B cell (primary cell): ENCODE data around the gene HTRA2. TPM values are rescaled to one million over a fixed set of nuclear protein-coding genes. Genes with fewer than 3 reads are reported as not detected.

ENCODE experiments used
- ATAC-seq: fragments of 200-7000 bp; cut with Tn5 transposase; one replicate; pipeline ENCODE4 v1.10.0; 2021; ENCODE audit warnings: low read depth, mild to moderate bottlenecking, moderate number of reproducible peaks, moderate library complexity
- CTCF ChIA-PET: fragments of 350-600 bp; sonication (Branson Sonifier 250); formaldehyde crosslinking; loops from one replicate; lab custom pipeline; 2021; ENCODE audit warnings: antibody characterized with exemption, inconsistent platforms; lab: Charles Lee
- POLR2A ChIA-PET: fragments of 350-600 bp; sonication (Branson Sonifier 250); formaldehyde crosslinking; loops from one replicate; lab custom pipeline; 2021; ENCODE audit warnings: antibody characterized with exemption; lab: Charles Lee
- DNase-seq: peaks from one replicate; pipeline ENCODE4 v3.0.0; 2013
- H2AFZ ChIP-seq: 2 replicates; pipeline ENCODE4 v1.6.1; 2012; ENCODE audit warnings: mild to moderate bottlenecking, low read depth, low read length; ENCODE audit not compliant: insufficient read depth, poor library complexity, severe bottlenecking
- H3K27ac ChIP-seq, 2 donors: 1 replicate in 1 of 2; 2 replicates in 1 of 2; pipeline ENCODE4 v1.5.1; 2012 to 2013; ENCODE audit warnings: low read length in 2 of 2, mild to moderate bottlenecking in 2 of 2, moderate library complexity in 1 of 2
- H3K27me3 ChIP-seq, 4 experiments: fragments of 200-600 bp in 1 of 4; sonication (generic) in 1 of 4; replicated peaks in 1 of 4; 1 replicate in 2 of 4; 2 replicates in 2 of 4; pipeline versions ENCODE4 v1.6.1 to v1.7.0; 2013 to 2016; ENCODE audit warnings: low read length in 3 of 4, mild to moderate bottlenecking in 2 of 4, mixed read lengths in 1 of 4, moderate library complexity in 1 of 4; ENCODE audit not compliant: insufficient read depth in 4 of 4, control insufficient read depth in 3 of 4; ENCODE audit errors: control extremely low read depth in 1 of 4
- H3K36me3 ChIP-seq, 2 experiments: replicated peaks in 1 of 2; 1 replicate in 1 of 2; 2 replicates in 1 of 2; pipeline versions ENCODE4 v1.6.1 to v1.7.1; 2013; ENCODE audit warnings: low read length in 1 of 2; ENCODE audit not compliant: insufficient read depth in 2 of 2, control insufficient read depth in 1 of 2; ENCODE audit errors: control extremely low read depth in 1 of 2, extremely low read depth in 1 of 2
- H3K4me1 ChIP-seq, 2 donors: fragments of 200-600 bp in 1 of 2; sonication (generic) in 1 of 2; 1 replicate in 1 of 2; 2 replicates in 1 of 2; pipeline versions ENCODE4 v1.5.1 to v1.6.1; 2013 to 2017; ENCODE audit warnings: low read length in 2 of 2; ENCODE audit not compliant: control insufficient read depth in 2 of 2, insufficient read depth in 2 of 2
- H3K4me2 ChIP-seq: replicated peaks from 2 replicates; pipeline ENCODE3; 2012; ENCODE audit warnings: mild to moderate bottlenecking, low read depth, low read length; ENCODE audit not compliant: poor library complexity, severe bottlenecking
- H3K4me3 ChIP-seq, 5 experiments: fragments of 200-600 bp in 1 of 5; sonication (generic) in 1 of 5; 1 replicate in 3 of 5; 2 replicates in 2 of 5; pipeline versions ENCODE4 v1.5.1 to v1.7.0; 2011 to 2016; ENCODE audit warnings: low read length in 4 of 5, mild to moderate bottlenecking in 4 of 5, low read depth in 2 of 5, control low read depth in 1 of 5, moderate library complexity in 1 of 5; ENCODE audit not compliant: insufficient read depth in 1 of 5; ENCODE audit errors: control extremely low read depth in 1 of 5, extremely low read depth in 1 of 5
- H3K79me2 ChIP-seq: fragments of 200-600 bp; sonication (generic); one replicate; pipeline ENCODE4 v1.6.0; 2016; ENCODE audit warnings: low read length; ENCODE audit not compliant: control insufficient read depth, insufficient read depth
- H3K9ac ChIP-seq: fragments of 200-600 bp; sonication (generic); 2 replicates; pipeline ENCODE4 v1.6.1; 2017; ENCODE audit warnings: mild to moderate bottlenecking, low read length, moderate library complexity
- H3K9me3 ChIP-seq, 3 donors: one replicate each; pipeline versions ENCODE4 v1.6.1 to v1.7.1; 2013; ENCODE audit warnings: low read length in 2 of 3; ENCODE audit not compliant: control insufficient read depth in 2 of 3, insufficient read depth in 1 of 3; ENCODE audit errors: control extremely low read depth in 1 of 3
- H4K20me1 ChIP-seq: 2 replicates; pipeline ENCODE4 v1.6.0; 2012; ENCODE audit warnings: mild to moderate bottlenecking, low read length; ENCODE audit not compliant: insufficient read depth, control insufficient read depth, poor library complexity, severe bottlenecking
- H3K27ac Mint-ChIP-seq: one replicate; pipeline ENCODE4 v1.8.0; 2021; ENCODE audit warnings: mixed read lengths
- H3K27me3 Mint-ChIP-seq: one replicate; pipeline ENCODE4 v1.8.0; 2021; ENCODE audit warnings: mixed read lengths
- H3K4me1 Mint-ChIP-seq: one replicate; pipeline ENCODE4 v1.8.0; 2021; ENCODE audit warnings: mixed read lengths
- H3K4me3 Mint-ChIP-seq: one replicate; pipeline ENCODE4 v1.8.0; 2021; ENCODE audit warnings: mixed read lengths
- H3K9me3 Mint-ChIP-seq: one replicate; pipeline ENCODE4 v1.8.0; 2022; ENCODE audit warnings: mixed read lengths; ENCODE audit not compliant: insufficient read depth
- CTCF ChIP-seq: fragments of 200-600 bp; IDR thresholded peaks from one replicate; pipeline ENCODE4 v1.8.0; 2022; ENCODE audit warnings: antibody characterized with exemption, mild to moderate bottlenecking
- EZH2 ChIP-seq: IDR thresholded peaks from 2 replicates; pipeline ENCODE4 v1.6.1; 2012; ENCODE audit warnings: borderline replicate concordance, low read depth, mild to moderate bottlenecking, moderate library complexity, low read length; ENCODE audit not compliant: insufficient read depth, poor library complexity, severe bottlenecking
- WGBS: methylation state at CpG from one replicate; pipeline ENCODE4 v1.1.5; 2013; ENCODE audit warnings: missing lambda C conversion rate; ENCODE audit not compliant: insufficient coverage; 5-methylcytosine and 5-hydroxymethylcytosine counted together
- intact Hi-C: fragments of 100-400 bp; cut with micrococcal nuclease; formaldehyde crosslinking; loops from one replicate; pipeline ENCODE4 v1.10.0; 2022
- polyA plus RNA-seq: library from polyadenylated mRNA; depleted of rRNA; stranded (reverse); fragments of >200 nt; gene quantifications from 2 replicates; pipeline ENCODE4 v1.2.3, GENCODE V29; 2012
- total RNA-seq, 2 donors: library from RNA; stranded (reverse); fragments of 120-200 nt in 1 of 2; gene quantifications; 1 replicate in 1 of 2; 2 replicates in 1 of 2; pipeline versions ENCODE4 v1.2.3 to v1.2.4, GENCODE V29; 2013 to 2022

HTRA2 gene
- total and polyA plus RNA-seq, 2 donors (not counting 1 experiment from before 2014, with no cell fraction given) = 52.8 to 111 TPM

- H3K27me3 ChIP-seq = peaks cover 0 to 87% (median 37%) of the 10 kb centered on the region in 4 experiments
- Mint-ChIP-seq H3K27me3 (peaks cover 65% of the 10 kb centered on the region), H3K27ac (peak overlapping the region; percentile 59), H3K9me3 (no peaks in the 10 kb centered on the region), H3K4me1 (peaks cover 74% of the 10 kb centered on the region), H3K4me3 (peak overlapping the region; percentile 86)
- 16% methylated on average over 20 of the region's 32 CpGs for WGBS
- peak overlapping the region; percentile 94 for H3K4me2 ChIP-seq
- H3K9me3 ChIP-seq = peaks cover 0 to 31% (median 0%) of the 10 kb centered on the region in 3 donors
- intact Hi-C loops = no loop called here
- peak overlapping the region; percentile 73 for H2AFZ ChIP-seq
- no peaks in the 10 kb centered on the region for H4K20me1 ChIP-seq
- peaks cover 8% of the 10 kb centered on the region for H3K79me2 ChIP-seq
- DNase-seq (no peak), ATAC-seq (no peak)
- H3K4me1 ChIP-seq = peaks cover 60 to 62% of the 10 kb centered on the region in 2 donors
- ChIA-PET CTCF (interaction anchor here (1.0 to 3.0 kb wide), 4 partner anchors 12 to 84 kb away, joined by 3 to 16 read pairs (median 9); partner anchors contain the start of genes CCDC142 and TTC31), POLR2A (interaction anchor here (1.6 kb wide), 1 partner anchor 45 kb away, joined by 3 read pairs; no protein-coding TSS in a partner anchor)
- peak overlapping the region; percentile 67 for H3K9ac ChIP-seq
- H3K4me3 ChIP-seq = peak overlapping the region in 4 of 5 experiments; percentile 46 to 67 (median 54)
- H3K27ac ChIP-seq = no peak overlapping the region
- TF ChIP-seq EZH2 (no peak), CTCF (no peak)
- H3K36me3 ChIP-seq = peaks cover 0 to 10% of the 10 kb centered on the region in 2 experiments
Observed at GRCh38 chr2:74502147-74502719, 27.5 kb upstream of the HTRA2 start.
